Tibial nerve (tissue), 3 donors: ENCODE data around the gene RPS6KL1.

ENCODE experiments used
- CTCF ChIP-seq, 5 experiments: fragments of 200-600 bp in 3 of 5; fragments of 450-650 bp in 2 of 5; sonication (generic) in 3 of 5; IDR thresholded peaks; one replicate each; pipeline ENCODE4 v1.5.1; 2016 to 2019; ENCODE audit warnings: antibody characterized with exemption in 5 of 5, mild to moderate bottlenecking in 3 of 5, moderate library complexity in 2 of 5
- POLR2A ChIP-seq, 2 donors: fragments of 450-650 bp; IDR thresholded peaks; one replicate each; pipeline ENCODE4 v1.6.1; 2017; ENCODE audit warnings: antibody characterized with exemption in 2 of 2, mild to moderate bottlenecking in 2 of 2, moderate library complexity in 2 of 2

- TF ChIP-seq POLR2A (IDR thresholded peaks at IDR 0.05): no peak
- TF ChIP-seq CTCF (IDR thresholded peaks at IDR 0.05): no peak
Observed at GRCh38 chr14:74898083-74898482, 25.0 kb downstream of the RPS6KL1 start.
